ENCODE data around the gene THOC6.

The THOC6 gene

DNA sequence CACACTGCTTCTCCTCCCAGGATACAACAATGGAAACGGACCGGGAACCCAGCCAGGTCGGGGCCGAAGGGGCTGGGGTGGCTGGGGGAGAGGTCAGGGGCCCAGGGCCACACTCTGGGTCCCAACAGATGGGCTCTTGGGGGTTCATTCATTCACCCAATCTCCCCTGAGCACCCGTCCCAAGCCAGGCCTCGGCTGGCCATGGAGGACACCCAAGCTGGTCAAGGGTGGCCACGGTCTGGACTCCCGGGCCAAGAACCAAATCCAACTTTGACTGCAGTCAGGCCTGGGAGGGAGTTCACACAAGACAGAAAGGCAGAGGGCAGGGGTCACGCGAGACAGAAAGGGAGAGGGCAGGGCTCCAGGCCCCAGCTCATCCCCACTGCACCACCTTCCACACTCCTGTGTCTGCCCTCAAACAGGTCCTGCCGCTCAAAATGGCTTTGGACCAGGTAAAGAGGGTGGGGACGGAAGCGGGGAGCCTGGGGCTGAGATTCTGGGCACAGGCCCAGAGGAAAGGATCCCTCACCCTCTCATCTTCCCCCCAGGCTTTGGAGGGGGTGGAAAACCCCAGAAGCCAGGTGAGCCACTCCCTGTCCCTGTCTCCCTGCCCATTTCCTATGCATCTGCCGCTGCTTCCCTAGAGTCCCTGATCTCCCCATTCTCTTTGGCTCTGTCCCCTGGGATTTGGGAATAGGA lies 31.3 kb upstream of the THOC6 start:
- DNase-seq = no peak

GRCh38 chr16:2996298-2996697 lies 27.5 kb upstream of the THOC6 start:
- no peak for DNase-seq

DNA sequence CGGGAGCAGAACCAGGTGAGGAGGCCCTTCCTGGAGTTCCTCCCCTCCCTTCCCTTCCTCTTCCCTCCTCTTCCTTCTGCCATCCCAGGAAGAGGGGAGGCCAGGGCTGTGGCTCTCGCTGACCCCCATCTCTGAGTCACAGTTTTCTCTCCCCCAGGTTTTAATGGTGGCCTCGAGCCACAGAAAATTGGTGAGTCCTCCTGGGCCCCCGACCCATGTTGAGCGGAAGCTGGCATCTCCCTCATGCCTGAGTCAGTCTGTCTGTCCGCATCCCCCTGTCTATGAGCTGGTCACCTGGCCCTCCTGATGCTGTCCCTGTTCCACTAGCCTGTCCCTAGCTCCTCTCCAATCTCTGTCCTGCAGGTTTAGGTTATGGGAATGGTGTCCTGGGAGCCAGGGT lies 23.9 kb upstream of the THOC6 start:
- DNase-seq = no peak

DNA sequence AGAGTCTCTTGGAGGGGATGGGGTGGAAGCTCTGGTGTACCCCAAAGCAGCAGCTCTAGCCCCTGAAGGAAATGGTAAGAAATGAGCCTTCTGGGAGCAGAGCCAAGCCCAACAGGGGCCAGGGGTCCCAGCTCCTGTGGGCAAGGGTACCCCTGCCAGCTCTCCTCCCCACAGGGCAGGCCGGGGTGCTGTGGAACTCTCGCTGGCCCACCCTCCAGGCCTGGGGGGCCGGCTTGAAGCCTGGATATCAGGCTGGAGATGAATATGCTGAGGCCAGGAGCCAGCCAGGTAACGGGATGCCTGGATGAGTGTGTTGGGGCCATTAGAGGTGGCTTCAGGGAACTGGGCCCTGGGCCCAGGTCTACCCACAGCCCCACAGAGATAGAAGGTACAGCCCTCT lies 23.3 kb upstream of the THOC6 start:
- DNase-seq = no peak

DNA sequence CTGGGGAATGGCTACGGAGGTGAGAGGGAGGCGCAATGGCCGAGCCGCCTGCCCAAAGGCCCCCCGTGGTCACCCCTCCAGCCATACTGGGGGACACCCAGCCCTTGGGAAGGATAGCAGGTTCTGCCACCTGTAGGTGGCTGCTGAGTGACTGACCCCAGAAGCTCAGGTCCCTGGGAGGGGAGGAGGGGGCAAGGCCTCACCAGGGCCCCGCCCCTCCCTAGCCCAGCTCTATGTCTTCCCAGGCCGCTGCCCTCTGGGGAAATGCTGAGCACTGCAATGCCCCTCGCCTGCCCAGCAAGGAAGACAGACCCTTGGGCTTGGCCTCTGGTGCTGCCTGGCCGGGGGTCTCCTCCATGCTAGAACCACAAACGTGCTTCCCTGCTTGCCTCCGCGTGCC lies 22.5 kb upstream of the THOC6 start:
- no peak for DNase-seq

DNA sequence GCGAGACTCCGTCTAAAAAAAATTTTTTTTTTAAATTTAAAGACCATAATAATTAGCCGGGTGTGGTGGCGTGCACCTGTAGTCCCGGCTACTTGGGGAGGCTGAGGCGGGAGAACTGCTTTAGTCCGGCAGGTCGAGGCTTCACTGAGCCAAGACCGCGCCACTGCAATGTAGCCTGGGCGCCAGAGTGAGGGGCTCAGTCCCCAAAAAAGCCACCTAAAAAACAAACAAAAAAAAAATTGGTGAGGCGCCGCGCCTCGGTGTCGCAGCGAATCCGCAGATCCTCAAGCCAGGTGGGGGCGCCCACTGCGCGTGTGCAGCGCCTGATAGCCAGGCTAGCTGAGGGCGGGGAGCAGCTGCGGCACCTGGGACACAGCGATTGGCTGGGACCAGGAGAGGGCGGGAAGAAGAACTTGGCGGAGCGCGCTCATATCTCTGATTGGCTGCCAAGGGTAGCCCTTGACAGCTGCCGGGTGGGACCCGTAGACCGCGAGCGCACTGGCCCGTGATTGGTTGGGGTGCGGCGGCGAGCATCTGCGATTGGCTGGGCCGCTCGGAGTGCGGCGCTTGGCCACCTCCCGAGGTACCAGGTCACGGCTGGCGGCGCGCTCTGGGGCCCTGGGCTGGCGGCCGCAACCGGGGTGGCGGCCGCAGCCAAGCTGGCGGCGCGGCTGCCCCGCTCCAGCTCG lies 20.1 kb upstream of the THOC6 start:
- peak; percentile 99 for DNase-seq

- DNase-seq = no peak
Measured at GRCh38 chr16:3004319-3004718, 19.5 kb upstream of the THOC6 start.

- DNase-seq = peak; percentile 69
Measured at GRCh38 chr16:3004781-3005284, 19.0 kb upstream of the THOC6 start.

- DNase-seq = no peak
Measured at GRCh38 chr16:3007059-3007956, 16.5 kb upstream of the THOC6 start.

DNA sequence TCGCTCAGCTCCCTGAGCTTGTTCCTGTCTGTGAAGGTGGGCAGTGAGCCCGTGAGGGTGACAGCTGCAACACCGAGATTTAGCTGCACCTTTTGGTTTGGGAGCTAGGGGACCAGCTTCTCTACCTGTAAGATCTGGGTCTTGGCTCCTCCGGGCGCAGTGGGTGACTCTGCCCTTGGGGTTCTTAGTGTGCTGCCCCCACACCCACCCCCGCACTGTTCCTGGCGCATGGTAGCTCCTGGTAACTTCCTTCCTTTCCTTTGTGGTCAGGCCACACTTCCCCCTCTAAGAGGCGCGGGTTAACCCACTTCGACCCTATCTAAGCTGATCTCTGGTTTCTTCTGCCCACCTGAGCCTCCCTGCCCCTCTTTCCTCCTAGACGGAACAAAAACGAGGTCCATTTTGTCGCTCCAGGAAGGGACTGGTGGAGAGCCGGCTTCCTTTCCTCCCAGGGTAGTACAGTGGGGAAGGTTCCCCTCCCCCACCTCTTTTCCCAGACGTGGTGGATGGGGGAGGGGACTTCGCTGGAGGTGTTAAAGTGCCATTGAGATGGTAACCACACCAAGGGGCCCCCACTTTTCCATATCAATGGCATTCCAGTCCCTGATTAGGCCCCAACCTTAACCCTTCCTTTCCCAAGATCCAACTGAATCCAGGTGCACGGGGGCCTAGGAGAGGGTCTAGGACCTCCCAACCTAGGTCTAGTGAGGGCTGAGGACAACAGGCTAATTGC lies 15.7 kb upstream of the THOC6 start:
- no peak for DNase-seq

GRCh38 chr16:3008690-3009037 lies 15.2 kb upstream of the THOC6 start:
- DNase-seq = no peak

DNA sequence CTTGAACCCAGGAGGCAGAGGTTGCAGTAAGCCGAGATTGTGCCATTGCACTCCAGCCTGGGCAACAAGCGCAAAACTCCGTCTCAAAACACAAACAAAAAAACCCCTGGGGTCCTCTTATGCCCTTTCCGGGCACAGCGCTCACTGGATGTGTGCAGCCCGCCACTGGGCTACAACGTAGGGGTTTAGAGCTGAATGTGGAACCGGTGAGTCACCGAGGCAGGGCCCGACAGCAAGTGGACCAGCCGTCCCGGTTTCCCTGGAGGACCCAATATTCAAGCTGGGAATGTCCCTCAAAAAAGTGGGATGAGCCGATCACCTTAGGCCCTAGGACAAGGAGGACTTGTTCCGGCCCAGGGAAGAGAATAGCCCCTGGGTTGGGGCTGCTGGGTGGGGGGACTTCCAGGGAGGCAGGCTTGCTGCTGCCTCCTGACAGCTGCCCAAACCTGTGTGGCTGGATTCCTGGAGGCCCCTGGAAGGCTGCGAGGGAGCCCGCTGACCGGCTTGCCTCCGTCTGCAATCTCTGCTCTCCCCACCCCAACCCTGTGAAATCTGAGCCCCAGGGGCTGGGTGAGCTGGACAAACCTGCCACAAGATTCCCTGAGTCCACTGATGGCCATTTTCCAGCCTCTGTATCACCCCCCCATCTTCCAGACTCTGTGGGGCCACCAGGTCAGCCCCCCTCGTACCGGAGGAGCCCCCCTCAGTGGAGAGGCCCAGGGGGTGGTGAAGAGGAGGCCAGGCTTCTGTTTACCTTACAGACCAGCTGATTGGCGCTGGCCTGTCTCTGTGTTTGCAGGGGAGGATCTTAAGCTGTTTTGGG lies 14.1 kb upstream of the THOC6 start:
- DNase-seq = no peak

GRCh38 chr16:3010510-3010909 lies 13.3 kb upstream of the THOC6 start:
- DNase-seq = no peak

- no peak for DNase-seq
Measured at GRCh38 chr16:3012246-3012645, 11.6 kb upstream of the THOC6 start.

DNA sequence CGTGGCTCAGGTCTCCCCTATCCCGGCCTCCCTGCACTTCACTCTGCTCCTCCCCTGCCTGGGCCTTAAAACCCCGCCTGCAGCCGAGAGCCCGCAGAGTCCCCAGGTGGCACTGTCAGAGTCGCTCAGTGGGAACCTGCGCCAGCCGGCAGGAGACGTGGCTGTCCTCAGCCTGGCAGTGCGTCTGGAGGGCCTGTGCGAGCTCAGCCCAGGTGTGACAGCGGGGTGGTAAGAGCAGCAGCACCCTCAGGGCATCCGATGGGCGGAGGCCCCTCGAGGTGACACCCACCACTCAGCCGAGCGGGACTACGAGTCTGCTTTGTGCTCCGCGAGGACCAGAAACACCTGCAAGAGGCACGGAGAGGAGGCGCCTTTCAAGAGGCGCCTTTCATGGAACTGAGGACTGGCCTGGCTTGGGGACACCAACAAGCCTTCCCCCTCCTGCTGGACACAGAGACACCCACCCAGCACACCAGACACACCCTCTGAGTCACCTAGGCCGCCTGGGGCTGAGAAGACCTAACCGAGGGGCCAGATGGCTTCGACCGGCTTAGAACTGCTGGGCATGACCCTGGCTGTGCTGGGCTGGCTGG lies 10.9 kb upstream of the THOC6 start, which contains the start of gene CLDN9:
Gene CLDN9 (plus strand): TSS at position 96 of the 593 bp plus-strand sequence. CDS start 440 bp downstream, at position 536.
- DNase-seq = no peak

DNA sequence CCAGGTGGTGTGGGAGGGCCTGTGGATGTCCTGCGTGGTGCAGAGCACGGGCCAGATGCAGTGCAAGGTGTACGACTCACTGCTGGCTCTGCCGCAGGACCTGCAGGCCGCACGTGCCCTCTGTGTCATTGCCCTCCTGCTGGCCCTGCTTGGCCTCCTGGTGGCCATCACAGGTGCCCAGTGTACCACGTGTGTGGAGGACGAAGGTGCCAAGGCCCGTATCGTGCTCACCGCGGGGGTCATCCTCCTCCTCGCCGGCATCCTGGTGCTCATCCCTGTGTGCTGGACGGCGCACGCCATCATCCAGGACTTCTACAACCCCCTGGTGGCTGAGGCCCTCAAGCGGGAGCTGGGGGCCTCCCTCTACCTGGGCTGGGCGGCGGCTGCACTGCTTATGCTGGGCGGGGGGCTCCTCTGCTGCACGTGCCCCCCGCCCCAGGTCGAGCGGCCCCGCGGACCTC lies 10.3 kb upstream of the THOC6 start:
- DNase-seq = no peak

- no peak for DNase-seq
Measured at GRCh38 chr16:3013998-3014690, 9.7 kb upstream of the THOC6 start.

GRCh38 chr16:3014971-3015370 lies 8.9 kb upstream of the THOC6 start:
- DNase-seq = no peak

DNA sequence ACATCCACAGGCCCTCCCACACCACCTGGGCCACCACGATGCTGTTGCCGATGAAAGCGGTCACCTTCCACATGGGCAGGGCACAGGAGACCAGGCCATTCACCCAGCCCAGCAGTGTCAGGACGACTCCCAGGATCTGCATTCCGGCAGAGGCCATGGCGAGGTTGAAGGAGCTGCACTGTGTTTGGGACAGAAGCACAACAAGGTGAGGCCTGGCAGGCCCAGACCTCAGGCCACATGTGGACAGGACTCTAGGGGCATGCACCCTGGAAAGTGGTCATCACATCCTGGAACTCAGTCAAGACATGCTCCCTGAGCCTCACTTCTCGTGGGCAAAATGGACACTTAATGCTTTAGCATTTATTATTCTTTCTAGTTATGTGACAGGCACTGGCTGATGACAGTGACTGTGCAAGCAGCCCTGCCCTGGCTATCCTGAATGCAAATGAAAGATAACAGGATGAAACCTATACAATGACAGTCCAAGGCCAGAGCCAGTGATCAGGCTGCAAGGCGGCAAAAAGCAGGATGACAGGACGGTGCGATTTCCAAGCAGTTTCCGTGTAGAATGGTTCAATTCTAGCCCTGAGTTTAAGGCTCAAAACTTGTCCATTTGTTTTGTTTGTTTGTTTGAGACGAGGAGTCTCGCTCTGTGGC lies 7.8 kb upstream of the THOC6 start:
- DNase-seq = no peak

DNA sequence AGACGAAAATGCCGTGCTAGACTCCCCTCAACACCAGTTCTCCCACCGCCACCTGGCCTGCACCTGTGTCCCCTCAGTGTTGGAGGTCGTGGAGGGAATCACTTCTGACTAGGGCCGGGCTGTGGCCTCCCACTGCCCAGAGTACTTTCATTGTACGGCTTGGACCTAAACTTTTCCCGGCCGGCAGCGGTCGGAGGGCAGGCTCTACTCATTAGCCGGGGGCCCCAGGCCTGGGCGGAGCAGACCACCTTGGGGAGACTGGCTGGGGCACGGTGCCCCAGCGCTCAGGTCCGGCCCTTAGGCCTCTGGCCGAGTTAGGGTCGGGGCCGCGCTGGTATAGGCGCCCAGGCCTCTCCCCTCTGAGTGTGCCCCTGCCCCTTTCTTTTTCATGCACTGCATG lies 6.5 kb upstream of the THOC6 start:
- DNase-seq = no peak
